Head of caudate nucleus (tissue), 42 donors: ENCODE results near the gene PRR23E.

Source experiments
- DNase-seq, 42 donors: peaks; one replicate each; pipeline versions ENCODE4 v3.0.0 to v3.0.0-alpha.2; 2020 to 2021; ENCODE audit warnings: mixed read lengths in 7 of 42
- intact Hi-C: fragments of 100-400 bp; cut with DNase I; formaldehyde crosslinking; loops from one replicate; pipeline ENCODE4 v1.15.0; 2022

PRR23E gene

DNA sequence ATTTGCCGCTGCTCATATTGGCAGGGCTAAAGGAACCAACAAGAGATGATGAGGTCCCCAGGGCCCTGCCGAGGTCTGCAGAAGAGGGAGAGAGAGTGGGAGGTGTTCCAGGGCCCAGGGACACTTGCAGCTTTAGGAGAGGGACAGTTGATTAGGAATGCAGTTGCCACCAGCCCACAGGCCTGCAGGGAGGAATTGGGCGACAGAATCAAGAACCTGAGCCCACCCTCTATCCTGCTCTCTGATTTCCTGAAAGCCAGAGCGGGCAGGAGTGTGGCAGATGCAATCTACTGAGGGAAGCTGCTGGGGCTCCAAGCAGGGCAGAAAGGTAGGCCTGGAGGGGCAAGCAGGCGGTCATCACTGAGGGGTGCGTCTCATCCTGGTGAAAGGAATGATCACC is 12.1 kb upstream of the PRR23E start:
- intact Hi-C loops: no loop called here
- DNase-seq: peak in 4 of 42 donors; percentile 6 to 13 (median 8)

DNA sequence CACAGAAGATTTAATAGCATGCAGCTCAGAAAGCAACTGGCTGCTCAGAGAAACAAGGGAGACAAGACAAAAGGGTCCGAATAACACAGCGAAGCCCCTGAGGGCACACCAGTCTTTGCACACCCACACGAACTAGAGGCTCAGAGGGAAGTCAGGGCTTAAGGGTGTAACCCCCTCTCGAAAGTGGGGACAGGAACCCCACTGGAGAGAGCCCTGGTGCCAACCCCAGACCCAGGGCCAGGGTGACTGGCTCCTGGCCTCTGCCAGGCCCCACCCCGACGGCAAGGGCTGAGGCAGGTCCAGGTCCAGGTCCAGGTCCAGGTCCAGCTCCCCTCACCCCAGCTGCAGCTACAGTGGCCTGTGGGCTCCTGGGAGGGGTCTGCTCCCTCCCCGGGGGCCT is 10.5 kb upstream of the PRR23E start:
- peak in 4 of 42 donors; percentile 5 to 32 (median 10) for DNase-seq
- intact Hi-C loops: no loop called here

DNA sequence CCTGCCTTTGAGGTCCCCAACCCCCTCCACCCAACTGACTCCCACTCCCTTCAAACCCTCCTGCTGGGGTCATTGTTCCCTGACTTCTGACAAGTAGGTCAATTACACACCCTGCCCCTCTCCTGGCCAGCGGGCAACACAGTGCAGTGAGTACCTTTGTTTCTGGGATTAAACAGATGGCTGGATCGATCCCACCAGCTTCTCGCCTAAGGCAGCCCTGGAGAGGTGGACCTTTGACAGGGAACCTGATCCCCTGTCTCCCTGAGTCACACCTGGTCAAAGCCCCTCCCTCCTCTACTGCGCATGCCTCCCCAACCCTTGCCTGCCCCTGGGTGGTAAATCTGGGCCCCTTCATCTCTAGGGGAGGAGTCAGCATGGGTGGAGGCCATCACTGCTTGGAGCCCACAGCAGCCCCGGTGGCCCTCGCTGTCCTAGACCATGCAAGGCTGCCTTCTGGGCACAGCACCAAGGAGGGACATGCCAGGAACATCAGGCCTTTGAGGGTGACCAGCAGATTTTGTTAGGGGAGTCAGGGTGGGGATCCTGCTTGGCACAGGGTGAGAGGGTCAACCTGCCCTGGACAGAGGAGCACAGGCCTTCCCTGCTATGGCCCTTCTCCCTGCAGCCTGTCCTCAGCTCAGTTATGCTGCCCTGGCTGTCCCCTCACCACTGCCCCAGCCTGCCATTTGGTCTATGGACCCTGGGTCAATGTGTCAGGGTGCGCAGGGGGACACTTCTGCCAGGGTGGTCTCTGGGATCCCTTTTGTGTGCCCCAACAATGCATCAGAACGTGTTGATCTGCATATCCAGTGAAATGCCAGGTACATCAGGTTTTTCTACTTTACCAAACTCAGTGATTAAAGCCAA is 9.8 kb upstream of the PRR23E start:
- intact Hi-C loops: no loop called here
- peak in 5 of 42 donors; percentile 2 to 18 (median 11) for DNase-seq

DNA sequence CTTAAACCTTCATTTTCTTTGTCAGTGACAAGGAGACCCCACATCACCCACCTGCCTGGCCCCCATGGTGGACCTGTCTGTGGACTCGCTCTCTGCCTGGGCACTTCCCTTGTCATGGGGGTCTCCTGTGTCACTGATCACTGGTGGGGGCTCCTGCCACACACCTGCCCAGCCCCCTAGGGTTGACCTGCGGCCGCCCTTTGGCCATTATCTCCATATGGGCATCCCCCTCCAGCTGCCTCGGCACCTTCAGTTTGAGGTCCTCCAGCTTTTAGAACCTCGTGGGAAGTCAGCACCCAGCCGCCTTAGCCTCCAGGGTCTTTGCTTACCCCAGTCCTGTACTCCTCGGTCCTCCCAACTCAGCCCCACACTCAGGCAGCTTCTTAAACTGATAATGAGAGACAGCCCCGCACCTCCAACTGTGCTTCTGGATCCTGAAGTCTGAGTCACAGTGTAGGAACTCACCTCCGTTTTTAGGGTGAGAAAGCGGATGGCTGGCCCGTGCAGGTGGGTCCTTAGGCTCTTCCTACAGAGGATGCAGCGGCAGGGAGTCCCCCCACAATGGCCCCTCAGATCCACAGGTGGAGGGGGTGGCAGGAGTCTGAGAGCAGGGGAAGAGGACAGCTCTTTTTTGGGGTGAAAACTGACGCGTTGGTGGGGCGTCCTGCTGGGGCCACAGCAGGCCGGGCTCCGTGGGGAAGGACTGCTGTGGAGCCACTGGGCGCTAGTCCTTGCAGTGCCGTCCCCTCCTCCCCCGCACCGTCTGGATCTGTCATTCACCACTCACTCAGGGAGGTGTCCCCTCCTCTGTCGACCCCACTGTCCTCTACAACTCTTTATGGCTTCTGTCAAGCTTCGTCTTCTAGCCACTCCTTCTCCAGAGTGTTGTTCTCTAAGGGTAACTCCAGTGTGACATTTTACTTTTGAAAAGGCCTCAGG is 8.7 kb upstream of the PRR23E start:
- DNase-seq: peak in 6 of 42 donors; percentile 1 to 39 (median 22)
- intact Hi-C loops: no loop called here

DNA sequence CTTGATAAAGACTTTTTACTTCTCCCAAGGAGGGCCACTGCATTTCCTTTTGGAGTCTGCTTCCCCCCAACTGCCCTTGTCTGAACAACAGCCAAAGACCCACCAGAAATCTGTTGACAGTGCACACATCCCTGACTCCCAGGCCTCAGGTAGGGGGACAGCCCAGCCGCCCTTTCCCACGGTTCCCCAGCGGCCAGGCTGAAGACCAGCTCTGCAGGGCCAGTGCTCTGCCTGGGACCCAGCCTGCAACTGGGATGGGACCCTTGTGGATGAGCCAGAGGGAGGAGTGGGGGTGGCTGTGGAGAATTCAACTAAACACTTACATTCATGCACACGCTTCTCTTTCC is 8.1 kb upstream of the PRR23E start:
- intact Hi-C loops: no loop called here
- DNase-seq: peak in 3 of 42 donors; percentile 1 to 20 (median 9)

DNA sequence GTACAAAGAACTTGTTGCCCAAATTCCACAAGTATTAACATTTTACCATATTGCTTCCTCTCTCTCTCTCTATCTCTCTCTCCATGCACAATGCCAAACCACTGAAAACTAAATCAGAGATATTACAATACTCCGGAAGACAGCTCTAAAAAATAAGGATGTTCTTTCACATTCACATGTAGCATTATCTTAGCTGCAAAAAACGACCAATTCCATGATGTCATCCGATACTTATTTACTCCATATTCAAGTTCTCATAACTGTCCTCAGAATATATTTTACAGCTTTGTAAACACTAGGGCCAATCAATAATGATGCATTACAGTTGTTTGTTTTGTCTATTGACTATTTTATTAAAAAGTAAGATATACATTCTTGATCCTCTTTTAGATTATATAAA is 7.7 kb upstream of the PRR23E start:
- intact Hi-C loops: no loop called here
- DNase-seq: no peak

DNA sequence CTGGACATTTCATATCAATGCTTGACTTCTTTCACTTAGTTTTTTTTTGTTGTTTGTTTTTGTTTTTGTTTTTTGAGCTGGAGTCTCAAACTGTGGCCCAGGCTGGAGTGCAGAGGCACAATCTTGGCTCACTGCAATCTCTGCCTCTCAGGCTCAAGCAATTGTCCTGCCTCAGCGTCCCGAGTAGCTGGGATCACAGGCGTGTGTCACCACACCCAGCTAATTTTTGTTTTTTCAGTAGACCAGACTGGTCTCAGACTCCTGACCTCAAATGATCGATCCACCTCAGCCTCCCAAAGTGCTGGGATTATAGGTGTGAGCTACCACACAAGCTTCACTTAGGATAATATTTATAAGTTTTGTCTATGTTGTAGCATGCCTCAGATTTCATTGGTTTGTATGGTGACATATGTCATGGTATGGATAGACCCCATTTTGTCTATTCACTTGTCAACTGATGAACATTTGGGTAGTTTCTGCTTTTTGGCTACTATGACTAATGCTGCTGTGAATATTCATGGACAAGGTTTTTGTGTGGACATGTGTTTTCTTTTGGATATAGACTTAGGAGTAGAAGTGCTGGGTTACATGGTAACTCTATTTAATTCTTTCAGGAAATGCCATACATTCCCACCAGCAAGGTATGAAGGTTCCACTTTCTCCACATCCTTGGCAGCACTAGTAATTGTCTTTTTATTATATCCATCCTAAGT is 6.8 kb upstream of the PRR23E start:
- DNase-seq: peak in 1 of 42 donors; percentile 2
- intact Hi-C loops: no loop called here

DNA sequence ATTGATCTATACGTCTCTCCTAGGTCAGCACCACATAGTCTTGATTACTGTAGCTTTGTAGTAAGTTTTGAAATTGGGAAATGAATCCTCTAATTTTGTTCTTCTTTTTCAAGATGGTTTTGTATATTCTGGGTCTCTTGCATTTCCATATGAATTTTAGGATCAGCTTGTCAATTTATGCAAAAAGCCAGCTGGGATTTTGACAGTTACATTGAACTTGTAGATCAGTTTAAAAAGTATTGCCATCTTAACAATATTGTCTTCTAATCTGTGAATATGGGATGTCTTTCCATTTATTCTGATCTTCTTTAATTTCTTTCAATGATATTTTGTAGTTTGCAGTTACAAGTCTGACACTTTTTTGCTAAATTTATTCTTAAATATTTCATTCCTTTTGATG is 5.6 kb upstream of the PRR23E start:
- intact Hi-C loops: no loop called here
- no peak for DNase-seq

DNA sequence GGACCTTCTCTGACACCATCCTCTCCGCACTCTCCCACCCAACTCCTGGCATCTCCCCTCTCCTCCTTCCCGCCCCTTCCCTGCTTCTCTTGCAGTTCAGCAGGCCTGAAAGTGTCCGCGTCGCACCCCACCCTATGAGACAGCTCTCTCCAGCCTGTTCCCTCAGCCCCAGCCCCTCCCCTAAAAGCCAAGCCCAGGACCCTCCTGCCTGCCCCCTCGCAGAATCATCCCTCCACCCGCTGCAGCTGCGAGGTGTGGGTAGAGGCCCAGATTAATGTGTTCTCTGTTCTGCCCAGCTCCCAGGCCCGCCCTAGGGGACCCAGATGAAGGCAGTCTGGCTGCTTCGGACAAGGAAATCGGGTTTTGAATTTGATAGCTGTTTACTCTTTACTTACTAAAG is 410 bp downstream of the PRR23E start:
- peak in 4 of 42 donors; percentile 3 to 32 (median 16) for DNase-seq
- intact Hi-C loops: no loop called here

DNA sequence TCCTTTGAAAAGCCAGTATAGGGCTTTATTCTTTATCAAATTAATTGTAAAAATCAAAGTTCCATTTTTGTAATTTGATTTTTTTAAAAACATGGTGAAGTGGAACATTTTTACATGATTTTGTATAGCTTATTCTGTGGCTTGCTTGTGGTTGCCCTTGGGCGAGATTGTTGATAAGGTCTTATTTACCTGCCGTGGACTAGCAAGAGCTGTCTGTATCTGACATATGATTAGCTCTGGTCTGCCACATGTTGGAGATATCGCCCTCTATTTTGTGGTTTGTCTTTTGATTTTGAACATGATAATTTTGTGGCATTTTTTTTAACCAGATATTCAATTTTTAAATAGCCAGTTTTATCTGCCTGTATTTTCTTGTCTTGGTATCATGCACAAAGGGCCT is 844 bp downstream of the PRR23E start:
- DNase-seq: peak in 1 of 42 donors; percentile 27
- intact Hi-C loops: no loop called here

DNA sequence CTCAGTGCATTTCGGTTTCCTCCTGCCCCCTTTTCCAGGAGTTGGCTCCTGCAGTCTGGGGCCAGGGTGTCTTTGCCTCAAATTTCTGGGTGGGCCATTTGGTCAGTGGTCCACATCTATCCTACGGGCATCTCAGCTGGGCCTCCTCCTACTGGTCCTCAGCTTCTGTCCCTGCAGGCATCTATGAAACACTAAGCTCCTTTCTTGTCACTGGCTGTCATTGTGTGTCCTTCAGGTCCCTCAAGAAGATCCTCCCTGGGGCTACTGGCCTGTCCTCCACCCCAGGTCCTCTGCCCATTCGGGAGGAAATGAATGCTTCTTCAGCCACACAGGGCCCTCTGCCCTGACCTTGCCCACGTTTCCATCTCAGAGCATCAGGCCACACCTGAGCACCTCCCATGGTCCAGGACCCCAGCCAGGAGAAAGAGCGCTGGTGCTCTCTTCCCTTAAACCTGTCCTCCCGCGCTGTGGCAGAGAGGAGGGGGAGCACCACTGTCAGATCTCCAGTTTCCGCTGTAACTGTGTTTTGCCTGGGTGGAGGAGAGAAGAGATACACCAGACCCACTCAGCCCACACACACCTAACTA is 1.8 kb downstream of the PRR23E start:
- intact Hi-C loops: no loop called here
- DNase-seq: peak in 4 of 42 donors; percentile 1 to 19 (median 8)

DNA sequence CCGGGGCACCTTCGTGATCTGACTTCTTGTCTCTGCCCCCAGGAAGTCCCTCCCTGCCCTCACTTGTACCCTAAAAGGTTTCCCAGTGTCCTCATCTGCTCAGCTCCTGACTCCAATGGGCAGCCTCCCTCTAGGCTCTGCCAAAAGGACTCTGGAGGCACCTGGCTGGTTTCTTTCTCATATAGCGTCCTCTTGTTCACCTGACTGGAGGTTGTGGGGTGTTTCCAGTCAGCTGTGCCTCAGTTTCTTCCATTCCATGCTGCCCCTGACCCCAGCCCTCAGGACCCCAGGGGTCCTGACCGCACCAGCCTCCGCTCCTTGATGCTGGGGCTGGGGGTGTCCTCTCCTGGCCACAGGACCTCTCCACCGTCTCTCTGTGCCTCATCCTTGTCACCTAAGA is 2.5 kb downstream of the PRR23E start:
- intact Hi-C loops: no loop called here
- DNase-seq: peak in 2 of 42 donors; percentile 6 to 22

DNA sequence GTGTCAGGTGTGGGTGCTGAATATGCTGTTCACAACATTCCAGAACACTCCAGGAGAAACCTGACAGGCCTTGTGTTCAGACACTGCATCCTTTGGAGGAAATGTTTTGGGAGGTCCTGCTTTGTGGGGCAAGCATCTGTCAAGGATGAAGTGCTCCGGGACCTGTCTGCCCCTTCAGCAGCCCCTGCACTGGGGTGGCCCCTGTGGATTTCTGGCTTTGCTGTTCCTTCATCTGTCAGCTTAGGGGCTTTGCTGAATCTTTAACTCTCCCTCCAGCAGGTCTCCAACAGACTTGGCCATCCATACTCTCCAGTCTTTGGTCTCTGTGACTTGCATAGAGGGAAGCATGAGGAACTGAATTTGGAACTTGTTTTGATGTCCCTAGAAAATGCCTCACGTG is 3.1 kb downstream of the PRR23E start:
- DNase-seq: peak in 2 of 42 donors; percentile 4 to 28
- intact Hi-C loops: no loop called here

DNA sequence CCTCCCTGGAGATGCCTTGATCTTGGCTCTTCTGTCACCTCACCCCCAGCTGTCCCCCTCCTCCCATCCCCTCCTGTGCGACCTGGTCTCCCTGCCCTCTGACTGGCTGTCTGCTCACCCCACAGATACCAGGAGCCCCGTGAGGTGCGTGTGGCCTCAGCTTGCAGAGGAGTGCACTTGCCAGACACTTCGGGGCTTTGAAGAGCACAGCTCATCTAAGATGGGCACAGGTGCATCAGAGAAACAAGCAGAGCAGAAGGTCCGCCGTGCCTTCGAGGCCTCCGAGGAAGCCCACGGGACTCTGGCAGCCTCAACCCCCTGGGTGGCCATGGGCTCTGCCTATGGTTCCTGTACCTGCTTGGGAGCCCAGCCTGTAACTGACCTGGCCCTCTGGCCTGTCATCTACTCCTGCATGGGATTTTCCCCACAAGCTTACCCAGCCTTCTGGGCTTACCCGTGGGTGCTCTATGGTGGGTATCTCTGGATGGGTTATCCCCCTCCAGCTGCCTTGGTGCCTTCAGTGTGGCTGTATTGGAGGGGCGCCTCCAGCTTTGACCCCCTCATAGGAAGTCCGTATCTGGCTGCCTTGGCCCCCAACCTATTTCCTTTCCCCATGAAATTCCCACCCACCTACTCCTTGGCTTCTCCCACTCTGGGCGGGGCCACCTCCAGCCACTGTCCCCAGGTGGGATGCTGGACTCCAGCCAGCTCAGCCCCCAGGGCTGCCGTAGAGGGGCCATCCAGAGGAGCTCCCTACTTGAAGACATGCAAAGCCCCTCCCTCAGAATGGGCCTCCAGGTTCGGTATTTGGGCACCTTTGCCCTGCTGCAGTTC is 3.8 kb downstream of the PRR23E start:
- intact Hi-C loops: no loop called here
- DNase-seq: peak in 5 of 42 donors; percentile 1 to 31 (median 26)

DNA sequence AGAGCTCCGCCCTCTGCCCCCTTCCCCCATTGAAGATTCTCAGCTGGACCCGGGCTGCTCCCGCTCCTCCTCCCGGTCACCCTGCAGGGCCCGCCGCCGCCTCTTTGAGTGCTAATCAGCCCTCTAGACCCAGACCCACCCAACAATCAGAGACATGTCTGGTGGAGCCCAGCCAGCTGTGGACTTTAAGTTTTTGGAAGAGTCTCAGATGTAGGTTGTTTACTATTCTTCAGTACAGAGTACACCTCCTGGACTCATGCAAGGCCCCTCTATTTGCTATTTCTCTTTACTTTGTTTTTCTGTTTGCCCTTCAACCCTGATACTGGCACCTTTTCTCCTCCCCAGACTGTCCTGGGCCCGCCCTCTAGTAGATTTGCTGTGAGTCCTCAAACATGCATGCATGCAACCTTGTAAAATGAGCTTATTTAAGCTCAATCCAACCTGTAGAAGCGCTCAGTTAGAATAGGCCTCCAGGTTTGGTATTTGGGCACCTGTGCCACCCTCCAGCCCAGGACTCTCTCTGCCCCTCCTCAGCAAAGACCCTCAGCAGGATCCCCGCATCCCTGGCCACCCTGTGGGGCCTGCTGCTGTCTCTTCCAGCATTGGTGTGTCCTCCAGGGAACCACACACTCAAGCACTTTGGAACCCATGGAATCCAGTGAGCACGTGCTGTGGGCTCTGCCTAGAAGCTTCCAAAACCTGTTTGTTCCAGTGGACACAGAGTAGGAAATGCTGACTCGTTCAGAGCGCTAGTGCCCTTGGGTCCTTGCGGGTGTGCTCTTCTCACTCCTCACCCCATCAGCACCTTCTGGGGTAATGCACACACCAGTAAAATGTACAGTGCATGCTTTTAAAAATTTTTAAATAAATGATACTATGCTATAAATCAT is 4.6 kb downstream of the PRR23E start:
- peak in 4 of 42 donors; percentile 2 to 23 (median 12) for DNase-seq
- intact Hi-C loops: no loop called here

DNA sequence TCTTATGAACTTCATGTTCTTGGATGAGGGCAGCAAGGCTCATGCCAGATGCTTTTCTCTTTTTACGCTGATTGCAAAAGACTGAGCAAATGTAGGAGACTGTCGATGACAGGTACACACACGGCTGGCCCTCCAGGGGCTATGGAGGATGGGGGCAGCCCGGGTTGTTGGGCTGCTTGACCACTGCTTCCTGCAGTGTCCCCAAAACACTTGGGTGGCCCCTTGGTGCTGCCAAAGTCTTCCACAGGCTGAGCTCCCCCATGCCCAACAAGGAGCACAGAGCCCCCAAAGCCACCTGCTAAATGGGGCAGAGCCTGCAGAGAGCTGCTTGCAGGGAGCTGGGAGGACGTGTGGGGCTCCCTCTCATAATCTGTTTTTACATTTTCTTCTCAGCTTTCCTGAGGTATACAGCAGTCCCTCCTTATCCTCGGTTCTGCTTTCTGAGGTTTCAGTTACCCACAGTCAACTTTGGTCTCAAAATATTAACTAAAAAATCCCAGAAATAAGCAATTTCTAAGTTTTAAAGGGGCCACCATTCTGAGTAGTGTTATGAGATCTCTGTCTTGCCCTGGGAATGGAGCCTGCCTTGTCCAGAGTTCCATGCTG is 7.3 kb downstream of the PRR23E start:
- intact Hi-C loops: no loop called here

DNA sequence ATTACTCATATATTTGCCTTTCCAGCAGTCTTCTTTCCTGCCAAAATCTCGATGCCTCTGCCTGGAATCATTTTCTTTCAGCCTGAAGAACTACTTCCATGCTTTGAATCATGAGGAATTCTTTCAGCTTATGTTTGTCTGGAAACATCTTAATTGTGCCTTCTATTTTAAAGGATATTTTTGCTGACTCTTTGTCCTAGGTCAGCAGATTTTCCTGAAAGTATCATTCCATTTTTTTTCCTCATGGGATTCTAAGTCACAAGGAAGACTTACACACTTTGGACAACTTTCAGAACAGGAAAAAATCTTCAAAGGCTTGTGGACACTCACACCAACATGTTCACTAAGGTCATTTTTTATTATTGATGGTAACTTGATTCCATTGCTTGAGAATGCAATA is 10.1 kb downstream of the PRR23E start:
- DNase-seq: no peak
- intact Hi-C loops: no loop called here

More for the DNA sequence above, 7.3 kb downstream of the PRR23E start:
- DNase-seq: peak in 2 of 42 donors; percentile 21 to 35
